HCT116 (cell line): ENCODE measurements around the gene RIPK4.

Source experiments
- EGR1 ChIP-seq: IDR thresholded peaks from 2 replicates; pipeline ENCODE4 v1.6.1; 2012; ENCODE audit warnings: low read depth
- EZH2 ChIP-seq: fragments of 200-600 bp; sonication (generic); IDR thresholded peaks from 2 replicates; pipeline ENCODE4 v1.6.1; 2017; ENCODE audit warnings: antibody characterized with exemption, mixed run types
- JUND ChIP-seq: IDR thresholded peaks from 2 replicates; pipeline ENCODE4 v1.6.1; 2012
- POLR2A ChIP-seq: IDR thresholded peaks from 2 replicates; pipeline ENCODE4 v1.7.0; 2011; ENCODE audit warnings: borderline replicate concordance; ENCODE audit not compliant: insufficient read depth, insufficient read length; ENCODE audit errors: extremely low read depth
- POLR2AphosphoS5 ChIP-seq: IDR thresholded peaks from 2 replicates; pipeline ENCODE4 v1.6.1; 2011; ENCODE audit warnings: mild to moderate bottlenecking, low read depth, low read length, moderate library complexity
- RAD21 ChIP-seq: IDR thresholded peaks from 2 replicates; pipeline ENCODE4 v1.6.1; 2012; ENCODE audit warnings: low read depth, mild to moderate bottlenecking
- SIN3A ChIP-seq: IDR thresholded peaks from 2 replicates; pipeline ENCODE4 v1.6.1; 2012; ENCODE audit warnings: low read depth
- SP1 ChIP-seq: IDR thresholded peaks from 2 replicates; pipeline ENCODE4 v1.6.1; 2012; ENCODE audit warnings: low read depth
- SRF ChIP-seq: IDR thresholded peaks from 2 replicates; pipeline ENCODE4 v1.6.1; 2012; ENCODE audit warnings: low read depth
- ZNF274 ChIP-seq: fragments of 200-500 bp; sonication (Bioruptor generic); IDR thresholded peaks from 2 replicates; pipeline ENCODE4 v1.6.1; 2014; ENCODE audit warnings: mild to moderate bottlenecking, low read depth, low read length, inconsistent platforms
- TF ChIP-seq, protein P1 (sequence below), 3 experiments: fragments of 200-600 bp in 1 of 3; sonication (generic) in 1 of 3; IDR thresholded peaks in 2 of 3; conservative IDR thresholded peaks in 1 of 3; 2 replicates each; pipeline ENCODE4 v1.5.1; 2012 to 2017; ENCODE audit warnings: low read depth in 2 of 3, low read length in 2 of 3, antibody characterized with exemption in 1 of 3, borderline replicate concordance in 1 of 3, control low read depth in 1 of 3, mild to moderate bottlenecking in 1 of 3, mixed read lengths in 1 of 3, mixed run types in 1 of 3, moderate library complexity in 1 of 3; ENCODE audit not compliant: insufficient read depth in 1 of 3
- TF ChIP-seq, protein P2 (sequence below): IDR thresholded peaks from 2 replicates; pipeline ENCODE4 v1.6.1; 2012; ENCODE audit warnings: low read depth

DNA sequence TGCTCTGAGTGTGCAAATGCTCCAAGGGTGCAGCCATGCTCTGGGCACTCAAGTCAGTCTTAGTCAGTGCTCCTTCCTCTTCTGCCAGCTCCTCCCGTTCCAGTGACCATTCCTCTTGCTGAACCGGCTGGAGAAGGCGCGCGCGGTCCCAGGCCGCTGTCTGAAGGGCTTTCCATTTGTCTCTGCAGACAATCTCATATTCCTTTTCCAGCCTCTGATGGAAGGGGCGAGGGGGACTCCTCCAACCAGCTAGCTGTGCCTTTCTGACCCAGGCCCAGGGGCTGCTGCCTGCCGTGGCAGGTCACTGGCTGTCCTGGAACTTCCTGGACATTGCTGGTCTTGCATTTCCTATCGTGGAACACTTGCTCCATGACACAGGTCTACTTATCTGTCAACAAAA, 67.5 kb downstream of the RIPK4 start:
- no peak for TF ChIP-seq SIN3A
- TF ChIP-seq, protein P1, sequence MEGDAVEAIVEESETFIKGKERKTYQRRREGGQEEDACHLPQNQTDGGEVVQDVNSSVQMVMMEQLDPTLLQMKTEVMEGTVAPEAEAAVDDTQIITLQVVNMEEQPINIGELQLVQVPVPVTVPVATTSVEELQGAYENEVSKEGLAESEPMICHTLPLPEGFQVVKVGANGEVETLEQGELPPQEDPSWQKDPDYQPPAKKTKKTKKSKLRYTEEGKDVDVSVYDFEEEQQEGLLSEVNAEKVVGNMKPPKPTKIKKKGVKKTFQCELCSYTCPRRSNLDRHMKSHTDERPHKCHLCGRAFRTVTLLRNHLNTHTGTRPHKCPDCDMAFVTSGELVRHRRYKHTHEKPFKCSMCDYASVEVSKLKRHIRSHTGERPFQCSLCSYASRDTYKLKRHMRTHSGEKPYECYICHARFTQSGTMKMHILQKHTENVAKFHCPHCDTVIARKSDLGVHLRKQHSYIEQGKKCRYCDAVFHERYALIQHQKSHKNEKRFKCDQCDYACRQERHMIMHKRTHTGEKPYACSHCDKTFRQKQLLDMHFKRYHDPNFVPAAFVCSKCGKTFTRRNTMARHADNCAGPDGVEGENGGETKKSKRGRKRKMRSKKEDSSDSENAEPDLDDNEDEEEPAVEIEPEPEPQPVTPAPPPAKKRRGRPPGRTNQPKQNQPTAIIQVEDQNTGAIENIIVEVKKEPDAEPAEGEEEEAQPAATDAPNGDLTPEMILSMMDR (IDR thresholded peaks at IDR 0.05 in 2 of 3, conservative IDR thresholded peaks at IDR 0.05 in 1 of 3; ENCODE audit: borderline replicate concordance in 1 of 3, insufficient read depth in 1 of 3, low read depth in 2 of 3, low read length in 2 of 3) = no peak
- TF ChIP-seq POLR2AphosphoS5 = no peak
- TF ChIP-seq SP1 = no peak
- TF ChIP-seq, protein P2, sequence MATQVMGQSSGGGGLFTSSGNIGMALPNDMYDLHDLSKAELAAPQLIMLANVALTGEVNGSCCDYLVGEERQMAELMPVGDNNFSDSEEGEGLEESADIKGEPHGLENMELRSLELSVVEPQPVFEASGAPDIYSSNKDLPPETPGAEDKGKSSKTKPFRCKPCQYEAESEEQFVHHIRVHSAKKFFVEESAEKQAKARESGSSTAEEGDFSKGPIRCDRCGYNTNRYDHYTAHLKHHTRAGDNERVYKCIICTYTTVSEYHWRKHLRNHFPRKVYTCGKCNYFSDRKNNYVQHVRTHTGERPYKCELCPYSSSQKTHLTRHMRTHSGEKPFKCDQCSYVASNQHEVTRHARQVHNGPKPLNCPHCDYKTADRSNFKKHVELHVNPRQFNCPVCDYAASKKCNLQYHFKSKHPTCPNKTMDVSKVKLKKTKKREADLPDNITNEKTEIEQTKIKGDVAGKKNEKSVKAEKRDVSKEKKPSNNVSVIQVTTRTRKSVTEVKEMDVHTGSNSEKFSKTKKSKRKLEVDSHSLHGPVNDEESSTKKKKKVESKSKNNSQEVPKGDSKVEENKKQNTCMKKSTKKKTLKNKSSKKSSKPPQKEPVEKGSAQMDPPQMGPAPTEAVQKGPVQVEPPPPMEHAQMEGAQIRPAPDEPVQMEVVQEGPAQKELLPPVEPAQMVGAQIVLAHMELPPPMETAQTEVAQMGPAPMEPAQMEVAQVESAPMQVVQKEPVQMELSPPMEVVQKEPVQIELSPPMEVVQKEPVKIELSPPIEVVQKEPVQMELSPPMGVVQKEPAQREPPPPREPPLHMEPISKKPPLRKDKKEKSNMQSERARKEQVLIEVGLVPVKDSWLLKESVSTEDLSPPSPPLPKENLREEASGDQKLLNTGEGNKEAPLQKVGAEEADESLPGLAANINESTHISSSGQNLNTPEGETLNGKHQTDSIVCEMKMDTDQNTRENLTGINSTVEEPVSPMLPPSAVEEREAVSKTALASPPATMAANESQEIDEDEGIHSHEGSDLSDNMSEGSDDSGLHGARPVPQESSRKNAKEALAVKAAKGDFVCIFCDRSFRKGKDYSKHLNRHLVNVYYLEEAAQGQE = no peak
- no peak for TF ChIP-seq EGR1
- TF ChIP-seq EZH2 = no peak
- no peak for TF ChIP-seq POLR2A
- no peak for TF ChIP-seq RAD21
- no peak for TF ChIP-seq SRF
- no peak for TF ChIP-seq ZNF274
- no peak for TF ChIP-seq JUND
